Measurements from ENCODE around the gene GGA2.
A peak's percentile ranks its signal among the peaks of the same experiment; 100 is the strongest.
"Not testable (repeated sequence)": the region's sequence is repeated elsewhere in the genome, so short reads cannot be mapped to it uniquely, and the experiment has no call there.

GGA2 gene

DNA sequence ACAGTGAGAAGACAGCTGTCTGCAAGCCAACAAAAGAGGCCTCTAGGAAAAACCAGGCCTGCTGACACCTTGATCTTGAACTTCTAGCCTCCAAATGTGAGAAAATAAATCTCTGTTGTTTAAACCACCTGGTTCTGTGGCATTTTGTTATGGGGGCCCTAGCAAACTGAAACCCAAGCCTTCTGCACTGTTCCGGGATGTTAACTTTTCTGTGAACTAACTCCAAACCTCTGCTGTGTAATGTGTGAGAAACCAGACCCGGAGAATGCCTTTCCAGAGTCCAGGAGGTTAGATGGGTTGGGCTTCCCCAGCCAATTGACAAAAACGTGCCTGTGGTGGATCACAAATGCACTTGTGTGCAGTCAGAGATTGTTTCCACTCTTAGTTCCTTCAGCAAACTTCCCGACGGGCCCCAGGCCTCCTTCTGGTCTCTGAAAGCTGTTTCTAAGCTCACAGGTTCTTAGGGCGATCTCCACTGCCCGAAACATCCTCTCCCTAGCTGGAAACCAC, 13.6 kb upstream of the GGA2 start:
- no peak for DNase-seq

DNA sequence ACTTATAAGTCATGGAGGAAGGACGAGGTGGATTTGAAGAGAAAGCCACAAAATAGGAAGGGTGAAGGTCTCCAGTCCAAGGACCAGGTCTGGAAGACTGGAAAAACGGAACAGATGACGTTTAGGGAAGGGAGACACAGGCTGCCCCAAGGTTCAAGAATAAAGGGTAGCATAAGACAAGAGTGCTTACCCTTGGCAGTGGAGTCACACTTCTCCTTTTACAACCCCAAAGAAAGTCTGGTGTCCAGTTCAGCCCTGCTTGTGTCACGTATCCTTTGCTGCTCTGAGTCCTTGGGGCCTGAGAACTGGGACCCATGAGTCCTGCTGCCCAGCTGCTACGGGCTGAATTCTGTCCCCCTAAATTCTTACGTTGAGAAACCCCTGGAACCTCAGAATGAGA, 13.0 kb upstream of the GGA2 start:
- DNase-seq = no peak

- DNase-seq = no peak
These were observed 11.7 kb upstream of the GGA2 start for GRCh38 chr16:23521965-23522364.

DNA sequence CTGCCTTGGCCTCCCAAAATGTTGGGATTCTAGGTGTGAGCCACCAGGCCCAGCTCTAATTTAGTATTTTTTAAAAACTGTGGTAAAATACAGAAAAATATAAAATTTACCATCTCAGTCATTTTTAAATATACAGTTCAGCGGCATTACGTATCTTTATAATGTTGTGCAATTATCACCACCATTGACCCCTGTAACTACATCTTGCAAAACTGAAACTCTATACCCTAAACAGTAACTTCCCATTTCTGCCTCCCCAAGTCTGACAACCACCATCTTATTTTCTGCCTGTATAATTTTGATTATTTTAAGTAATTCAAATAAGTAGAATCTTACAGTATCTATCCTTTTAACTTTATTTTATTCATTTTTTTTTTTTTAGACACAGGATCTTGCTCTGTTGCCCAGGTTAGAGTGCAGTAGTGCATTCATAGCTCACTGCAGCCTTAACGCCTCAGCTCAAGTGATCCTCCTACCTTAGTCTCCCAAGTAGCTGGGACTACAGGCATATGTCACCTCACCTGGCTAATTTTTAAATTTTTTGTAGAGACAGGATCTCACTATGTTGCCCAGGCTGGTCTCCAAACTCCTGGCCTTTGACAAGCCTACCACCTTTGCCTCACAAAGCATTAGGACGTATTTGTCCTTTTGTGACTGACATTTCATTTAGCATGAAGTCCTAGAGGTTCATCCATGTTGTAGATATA, 10.9 kb upstream of the GGA2 start:
- DNase-seq = no peak

GRCh38 chr16:23520500-23520899, 10.2 kb upstream of the GGA2 start:
- no peak for DNase-seq

GRCh38 chr16:23519282-23519681, 9.0 kb upstream of the GGA2 start:
- no peak for DNase-seq

- DNase-seq = no peak
These were observed 8.2 kb upstream of the GGA2 start for GRCh38 chr16:23518435-23518891.

- no peak for DNase-seq
These were observed 6.3 kb upstream of the GGA2 start for GRCh38 chr16:23516366-23517137.

DNA sequence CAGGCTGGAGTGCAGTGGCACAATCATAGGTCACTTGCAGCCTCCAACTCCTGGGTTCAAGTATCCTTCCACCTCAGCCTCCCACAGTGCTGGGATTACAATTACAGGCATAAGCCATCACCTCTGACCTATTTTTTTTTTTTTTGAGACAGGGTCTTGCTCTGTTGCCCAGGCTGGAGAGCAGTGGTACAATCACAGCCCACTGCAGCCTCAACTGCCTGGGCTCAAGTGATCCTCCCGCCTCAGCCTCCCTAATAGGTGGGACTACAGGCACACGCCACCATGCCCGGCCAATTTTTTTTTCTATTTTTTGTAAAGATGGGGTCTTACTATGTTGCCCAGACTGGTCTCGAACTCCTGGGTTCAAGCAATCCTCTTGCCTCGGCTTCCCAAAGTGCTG, 5.6 kb upstream of the GGA2 start:
- no peak for DNase-seq

- DNase-seq = no peak
These were observed 4.3 kb upstream of the GGA2 start for GRCh38 chr16:23514381-23515152.

GRCh38 chr16:23512168-23512695, 1.9 kb upstream of the GGA2 start:
- no peak for DNase-seq

DNA sequence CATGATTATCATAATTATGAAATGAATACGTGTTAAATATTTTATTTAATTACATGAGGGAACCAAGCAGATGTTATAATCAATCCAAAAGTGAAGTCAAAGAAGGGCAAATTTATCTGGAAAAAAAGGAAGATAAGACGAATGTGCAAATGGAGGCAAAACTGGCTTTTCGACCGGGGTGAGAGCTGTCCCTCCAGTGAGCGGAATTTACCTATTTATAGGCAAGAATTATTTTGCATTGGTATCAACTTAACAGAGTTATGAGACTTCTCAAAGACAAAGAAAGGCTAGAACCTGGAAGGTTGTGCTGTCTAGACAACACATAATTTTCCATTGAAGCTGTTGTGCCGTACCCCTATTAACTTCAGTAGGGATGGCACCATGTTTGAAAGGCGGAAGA, 1.4 kb upstream of the GGA2 start:
- no peak for DNase-seq

DNA sequence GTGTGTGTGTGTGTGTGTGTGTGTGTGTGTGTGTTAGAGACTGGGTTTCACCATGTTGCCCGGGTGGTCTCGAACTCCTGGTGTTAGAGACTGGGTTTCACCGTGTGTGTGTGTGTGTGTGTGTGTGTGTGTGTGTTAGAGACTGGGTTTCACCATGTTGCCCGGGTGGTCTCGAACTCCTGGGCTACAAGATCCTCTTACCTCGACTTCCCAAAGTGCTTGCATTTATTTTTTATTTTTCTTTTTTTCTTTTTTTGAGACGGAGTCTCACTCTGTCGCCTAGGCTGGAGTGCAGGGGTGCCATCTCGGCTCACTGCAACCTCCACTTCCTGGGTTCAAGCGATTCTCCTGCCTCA, 599 bp upstream of the GGA2 start:
- DNase-seq = not testable (repeated sequence)

GRCh38 chr16:23509782-23510163, 521 bp downstream of the GGA2 start:
- peak; percentile 73 for DNase-seq

DNA sequence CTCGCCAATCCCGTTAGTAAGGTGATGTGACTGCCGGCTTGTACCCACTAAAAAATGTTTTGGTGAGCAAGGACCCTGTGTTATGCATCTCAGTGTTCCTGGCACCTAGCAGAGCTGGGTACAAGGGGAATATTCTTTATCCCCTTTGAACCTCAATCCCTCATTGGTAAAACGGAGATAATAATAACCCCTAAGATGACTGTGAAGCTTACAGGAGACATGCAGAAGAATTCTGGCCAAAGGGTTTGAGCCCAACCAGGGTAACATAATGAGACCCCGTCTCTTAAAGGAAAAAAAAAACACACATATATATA, 896 bp downstream of the GGA2 start:
- no peak for DNase-seq

DNA sequence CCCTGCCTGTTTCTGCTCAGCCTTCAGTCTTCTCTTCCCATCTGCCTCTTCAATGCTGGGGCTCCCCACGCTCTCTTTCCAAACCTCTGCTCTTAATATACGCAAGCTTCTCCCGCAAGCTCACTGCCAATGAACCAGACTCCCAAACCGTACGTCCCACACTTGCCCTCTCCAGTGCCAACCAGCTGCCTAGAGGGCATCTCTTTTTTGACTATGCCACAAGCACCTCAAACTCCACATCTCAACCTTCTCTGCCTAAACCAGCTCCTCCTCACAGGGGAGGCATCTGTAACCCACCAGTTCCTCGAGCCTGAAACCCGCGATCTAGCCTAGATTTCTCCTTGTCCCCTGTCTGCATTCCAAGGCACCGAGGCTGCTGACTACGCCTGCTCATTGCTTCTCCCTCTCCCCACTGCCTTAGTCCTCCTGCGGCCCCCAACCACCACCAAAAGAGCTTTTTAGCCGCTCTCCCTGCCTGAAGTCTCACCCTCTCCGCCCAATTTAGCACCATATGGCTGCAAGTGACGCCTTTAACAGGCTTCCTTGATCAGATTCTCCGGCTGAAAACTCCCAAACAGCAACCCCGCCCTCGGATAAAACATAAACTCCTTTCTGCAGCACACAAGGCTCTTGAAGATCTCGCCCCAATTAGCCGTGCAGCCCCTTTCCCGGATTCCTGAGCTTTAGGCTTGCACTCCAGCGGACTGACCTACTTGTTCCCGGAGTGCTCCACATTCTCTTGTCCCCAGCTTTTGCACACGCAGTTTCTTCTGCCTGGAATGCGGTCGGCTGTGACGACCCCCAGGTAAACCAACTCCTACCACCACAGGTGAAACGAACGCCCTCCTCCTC, 1.5 kb downstream of the GGA2 start:
- no peak for DNase-seq

- no peak for DNase-seq
These were observed 3.7 kb downstream of the GGA2 start for GRCh38 chr16:23506606-23506994.

DNA sequence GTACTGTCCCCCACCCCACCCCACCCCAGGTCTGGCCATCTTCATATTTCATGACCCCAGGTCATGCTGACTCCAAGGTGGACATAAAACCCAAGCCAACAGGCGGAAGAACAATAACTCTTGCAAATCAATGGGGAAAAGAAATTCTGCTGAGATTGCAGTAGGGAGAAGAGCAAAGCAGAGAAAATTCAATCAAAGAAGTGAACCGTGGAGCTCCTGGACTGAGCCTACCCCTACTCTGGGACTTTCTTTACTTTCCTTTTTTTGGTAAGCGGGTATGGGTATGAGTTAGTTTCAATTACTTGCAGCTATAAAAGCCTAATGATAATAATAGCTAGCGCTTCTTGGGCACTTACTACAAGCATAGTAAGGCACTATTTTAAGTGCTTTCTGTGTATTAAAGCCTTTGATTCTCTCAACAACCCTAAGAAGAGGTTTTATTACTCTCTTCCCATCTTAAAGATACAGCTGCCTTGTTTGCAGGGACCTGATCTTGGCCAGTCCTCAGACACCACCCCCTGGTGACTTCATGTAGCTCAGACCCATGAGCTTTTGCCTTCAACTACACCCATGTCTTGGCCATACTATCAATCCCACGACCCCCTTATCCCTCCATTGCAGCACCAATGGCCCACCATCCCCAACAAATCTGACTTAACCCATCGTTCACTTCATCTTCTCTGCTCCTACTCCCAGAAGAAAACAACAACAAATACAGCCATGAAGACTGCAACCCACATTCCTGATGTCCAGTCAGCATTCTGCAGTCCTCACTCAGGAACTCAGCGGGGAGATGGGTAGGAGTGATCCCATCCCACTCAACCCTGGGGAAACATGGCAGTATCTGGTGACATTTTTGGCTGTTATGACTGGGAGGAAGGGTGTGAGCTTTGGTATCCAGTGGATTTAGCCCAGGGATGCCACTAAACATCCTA, 4.4 kb downstream of the GGA2 start:
- no peak for DNase-seq

GRCh38 chr16:23505180-23505665, 5.1 kb downstream of the GGA2 start:
- no peak for DNase-seq

DNA sequence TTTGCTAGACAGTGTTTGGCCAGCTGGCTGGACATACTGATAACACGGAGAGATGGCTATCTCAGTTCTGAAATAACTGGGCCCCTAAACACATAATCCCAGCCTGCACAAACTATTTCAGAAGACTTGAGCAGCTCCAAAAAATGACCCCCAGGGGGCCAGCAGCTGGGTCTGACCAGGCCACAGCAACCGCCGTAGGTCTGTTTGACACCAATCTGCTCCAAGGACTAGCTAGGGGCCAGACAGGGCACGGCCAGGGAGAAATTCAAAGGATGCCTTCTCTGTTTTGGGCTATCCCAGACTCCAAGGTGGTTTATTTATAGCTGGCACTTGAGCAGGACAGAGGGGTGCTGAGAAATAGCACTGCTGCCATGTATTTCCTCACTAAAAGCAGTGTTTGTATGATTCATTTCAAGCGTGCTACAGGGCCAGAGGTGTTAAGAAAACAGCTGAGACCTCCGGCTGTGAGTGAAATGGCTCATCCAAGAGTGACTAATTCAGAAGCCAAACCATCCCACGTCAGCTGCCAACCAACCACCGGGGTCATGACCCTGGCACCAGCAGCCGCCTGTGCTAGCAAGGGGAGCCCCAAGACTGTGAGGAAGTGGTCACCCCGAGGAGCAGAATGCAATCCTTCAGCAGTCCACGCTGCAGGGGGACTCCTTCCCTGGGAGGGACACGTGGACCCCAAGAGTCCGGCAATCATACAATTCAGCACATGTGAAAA, 5.7 kb downstream of the GGA2 start:
- peak; percentile 85 for DNase-seq

GRCh38 chr16:23504076-23504452, 6.2 kb downstream of the GGA2 start:
- no peak for DNase-seq
